Liver (tissue), 9 donors: ENCODE results near the gene HACD4. TPM values are rescaled to one million over a fixed set of nuclear protein-coding genes. Genes with fewer than 3 reads are reported as not detected.
"Not testable (repeated sequence)": the region's sequence is repeated elsewhere in the genome, so short reads cannot be mapped to it uniquely, and the experiment has no call there.

Experiments
- DNase-seq: peaks from one replicate; pipeline ENCODE4 v3.0.0-alpha.2; 2017; ENCODE audit warnings: low spot score
- H3K27ac ChIP-seq, 2 donors: one replicate each; pipeline ENCODE4 v1.7.0; 2013; ENCODE audit warnings: inconsistent platforms in 2 of 2, low read length in 2 of 2, control low read depth in 1 of 2, low read depth in 1 of 2, mild to moderate bottlenecking in 1 of 2
- H3K27me3 ChIP-seq, 4 donors: one replicate each; pipeline versions ENCODE4 v1.6.1 to v1.7.0; 2013; ENCODE audit warnings: low read length in 3 of 4, inconsistent platforms in 1 of 4, mild to moderate bottlenecking in 1 of 4, moderate library complexity in 1 of 4; ENCODE audit not compliant: control insufficient read depth in 4 of 4, insufficient read depth in 4 of 4
- H3K36me3 ChIP-seq, 4 donors: one replicate each; pipeline versions ENCODE4 v1.6.1 to v1.7.0; 2013; ENCODE audit warnings: low read length in 3 of 4, mild to moderate bottlenecking in 3 of 4, low read depth in 1 of 4, moderate library complexity in 1 of 4; ENCODE audit not compliant: control insufficient read depth in 4 of 4, insufficient read depth in 3 of 4
- H3K4me1 ChIP-seq, 4 donors: one replicate each; pipeline versions ENCODE4 v1.6.1 to v1.7.0; 2013; ENCODE audit warnings: low read length in 3 of 4, mild to moderate bottlenecking in 3 of 4, moderate library complexity in 1 of 4; ENCODE audit not compliant: control insufficient read depth in 4 of 4, insufficient read depth in 4 of 4
- H3K4me3 ChIP-seq, 3 donors: one replicate each; pipeline versions ENCODE4 v1.6.1 to v1.7.0; 2013; ENCODE audit warnings: low read length in 3 of 3, control low read depth in 1 of 3, low read depth in 1 of 3, mild to moderate bottlenecking in 1 of 3
- H3K9ac ChIP-seq, 2 donors: one replicate each; pipeline ENCODE4 v1.7.0; 2013; ENCODE audit warnings: low read length in 2 of 2, mild to moderate bottlenecking in 2 of 2, moderate library complexity in 2 of 2, control low read depth in 1 of 2, low read depth in 1 of 2
- H3K9me3 ChIP-seq, 4 donors: one replicate each; pipeline versions ENCODE4 v1.6.1 to v1.7.0; 2013; ENCODE audit warnings: low read length in 3 of 4; ENCODE audit not compliant: control insufficient read depth in 4 of 4
- CTCF ChIP-seq: fragments of 150-350 bp; IDR thresholded peaks from 2 replicates; pipeline ENCODE4 v1.5.1; 2017; ENCODE audit warnings: improper control_type of control experiment, low read depth, low read length; ENCODE audit not compliant: missing input control
- GABPA ChIP-seq, 2 donors: IDR thresholded peaks in 1 of 2; conservative IDR thresholded peaks in 1 of 2; 2 replicates each; pipeline ENCODE4 v1.6.1; 2016; ENCODE audit warnings: antibody characterized with exemption in 2 of 2, mild to moderate bottlenecking in 1 of 2, moderate library complexity in 1 of 2
- JUND ChIP-seq, 2 donors: IDR thresholded peaks; 2 replicates each; pipeline ENCODE4 v1.6.1; 2016; ENCODE audit warnings: antibody characterized with exemption in 2 of 2
- YY1 ChIP-seq: IDR thresholded peaks from 2 replicates; pipeline ENCODE4 v1.6.1; 2016; ENCODE audit warnings: antibody characterized with exemption, mild to moderate bottlenecking
- WGBS: extraction: QIAGEN DNeasy Blood & Tissue Kit; methylation state at CpG from one replicate; pipeline ENCODE4 v1.1.7; 2013; 5-methylcytosine and 5-hydroxymethylcytosine counted together
- polyA plus RNA-seq, 2 donors: library from polyadenylated mRNA; stranded (reverse) in 1 of 2; unstranded in 1 of 2; fragments of 200-250 nt in 1 of 2; fragments of >200 nt in 1 of 2; fragmentation: Nextera tagmentation in 1 of 2; extraction: Ambion mirVana in 1 of 2; gene quantifications; one replicate each; pipeline versions ENCODE4 v1.2.1 to v1.2.3, GENCODE V29; 2013 to 2015
- total RNA-seq, 2 donors: library from RNA; depleted of rRNA; stranded (reverse); fragments of >200 nt; gene quantifications; one replicate each; pipeline ENCODE4 v1.2.3, GENCODE V29; 2014
- donor health status: healthy.
- donor health status: healthy.
- donor health status: healthy.
- donor health status: healthy.
- donor health status: healthy.

Gene HACD4
- total and polyA plus RNA-seq, 4 donors, result 0.25 to 2.2 (median 0.49) TPM

- peaks cover 0 to 4% (median 0%) of the 10 kb centered on the region in 4 donors for H3K36me3 ChIP-seq
- no peak for TF ChIP-seq GABPA (IDR thresholded peaks at IDR 0.05 in 1 of 2, conservative IDR thresholded peaks at IDR 0.05 in 1 of 2)
- no peak for TF ChIP-seq YY1
- TF ChIP-seq CTCF, result no peak
- 94% methylated on average over 2 of the region's 2 CpGs for WGBS
- H3K27ac ChIP-seq, result no peak overlapping the region
- no peaks in the 10 kb centered on the region for H3K27me3 ChIP-seq
- no peak for DNase-seq
- H3K9me3 ChIP-seq, result no peaks in the 10 kb centered on the region
- H3K9ac ChIP-seq, result no peak overlapping the region
- no peaks in the 10 kb centered on the region for H3K4me1 ChIP-seq
- H3K4me3 ChIP-seq, result no peak overlapping the region
Observed at GRCh38 chr9:20978249-20978648, 53.2 kb downstream of the HACD4 start.

- not testable (repeated sequence) for H3K4me3 ChIP-seq, H3K4me1 ChIP-seq, DNase-seq, H3K27me3 ChIP-seq, H3K9ac ChIP-seq, H3K36me3 ChIP-seq, H3K9me3 ChIP-seq, H3K27ac ChIP-seq
- WGBS, result 71% methylated on average over 2 of the region's 2 CpGs
Observed at GRCh38 chr9:20974191-20974938, 57.1 kb downstream of the HACD4 start.

GRCh38 chr9:20973246-20973947 lies 58.0 kb downstream of the HACD4 start:
- not testable (repeated sequence) for H3K27me3 ChIP-seq, H3K9ac ChIP-seq, H3K4me1 ChIP-seq, H3K4me3 ChIP-seq, H3K9me3 ChIP-seq, DNase-seq, H3K36me3 ChIP-seq, H3K27ac ChIP-seq
- WGBS, result 77% methylated on average over 2 of the region's 2 CpGs

GRCh38 chr9:20972684-20973083 lies 58.8 kb downstream of the HACD4 start:
- no peaks in the 10 kb centered on the region for H3K27me3 ChIP-seq
- no peak for TF ChIP-seq JUND (IDR thresholded peaks at IDR 0.05)
- no peaks in the 10 kb centered on the region for H3K9me3 ChIP-seq
- H3K27ac ChIP-seq, result no peak overlapping the region
- no peak for DNase-seq
- peaks cover 0 to 4% (median 0%) of the 10 kb centered on the region in 4 donors for H3K36me3 ChIP-seq
- H3K4me1 ChIP-seq, result no peaks in the 10 kb centered on the region
- no peak overlapping the region for H3K4me3 ChIP-seq
- 100% methylated on average over 1 of the region's 1 CpG for WGBS
- no peak overlapping the region for H3K9ac ChIP-seq
